Measurements from ENCODE around the gene BCAN.

Gene BCAN

DNA sequence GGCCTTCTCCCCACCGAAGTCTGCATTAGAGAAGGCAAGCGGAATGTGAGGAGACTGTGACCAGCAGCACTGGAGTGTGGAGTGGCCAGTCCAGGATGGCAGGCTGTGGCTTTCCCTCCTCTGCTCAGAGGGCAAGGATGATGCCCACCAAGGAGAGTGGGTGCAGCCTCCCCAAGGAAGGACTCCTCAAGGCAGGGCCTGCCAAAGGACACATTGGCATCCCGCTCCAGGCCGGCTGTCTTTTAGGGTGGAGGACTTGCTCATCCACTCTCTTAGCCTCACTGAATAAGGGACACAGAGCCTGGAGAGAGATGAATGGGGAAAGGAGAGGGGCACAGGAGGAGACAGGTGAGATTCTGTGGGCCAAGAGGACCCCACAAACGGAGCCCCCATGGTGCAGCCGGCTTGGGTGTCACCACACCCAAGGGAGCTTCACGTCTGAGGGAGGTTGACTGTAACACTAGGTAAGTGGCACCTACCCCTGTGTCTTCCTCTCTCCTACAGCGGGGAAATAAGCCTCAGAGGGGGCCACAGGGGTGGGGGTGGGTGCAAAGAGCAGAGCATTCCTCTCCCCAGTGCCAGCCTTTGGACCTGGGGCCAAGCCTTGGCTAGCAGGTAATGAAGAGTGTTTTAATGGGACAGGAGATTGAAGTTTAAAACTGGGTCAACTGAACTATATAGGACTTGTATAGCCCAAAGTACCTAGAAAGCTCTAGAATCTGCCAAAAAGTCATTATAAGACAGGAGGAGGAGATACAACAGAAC, 39.5 kb downstream of the BCAN start:
- no peak for DNase-seq

DNA sequence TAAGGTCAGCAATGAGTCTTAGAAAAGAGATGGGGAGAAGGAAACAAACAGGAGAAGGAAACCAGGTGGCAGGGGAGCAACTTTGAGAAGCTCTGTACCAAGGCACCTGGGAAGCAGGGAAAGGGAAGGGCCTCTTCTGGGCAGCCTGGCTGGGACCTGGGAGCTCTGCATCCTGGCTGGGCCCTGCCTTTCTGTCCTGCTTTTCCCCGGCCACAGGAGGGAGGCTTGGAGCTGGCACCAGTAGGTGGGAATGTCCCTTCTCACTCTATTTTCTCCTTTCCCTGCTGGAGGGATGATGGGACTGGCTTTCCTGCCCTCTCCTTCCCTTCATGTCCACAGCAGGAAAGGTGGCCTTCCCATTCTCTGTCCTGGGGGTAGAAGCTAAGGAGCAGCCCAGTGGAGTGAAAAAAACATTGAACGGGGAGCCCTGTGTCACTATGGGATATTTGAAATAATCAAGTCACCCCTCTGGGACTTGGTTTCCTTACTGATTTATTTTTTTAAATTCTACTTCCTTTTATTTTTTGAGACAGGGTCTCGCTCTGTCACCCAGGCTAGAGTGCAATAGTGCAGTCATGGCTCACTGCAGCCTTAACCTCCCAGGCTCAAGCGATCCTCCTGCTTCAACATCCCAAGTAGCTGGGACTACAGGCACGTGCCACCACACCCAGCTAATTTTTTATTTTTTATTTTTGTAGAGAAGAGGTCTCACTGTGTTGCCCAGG, 40.4 kb downstream of the BCAN start:
- no peak for DNase-seq

DNA sequence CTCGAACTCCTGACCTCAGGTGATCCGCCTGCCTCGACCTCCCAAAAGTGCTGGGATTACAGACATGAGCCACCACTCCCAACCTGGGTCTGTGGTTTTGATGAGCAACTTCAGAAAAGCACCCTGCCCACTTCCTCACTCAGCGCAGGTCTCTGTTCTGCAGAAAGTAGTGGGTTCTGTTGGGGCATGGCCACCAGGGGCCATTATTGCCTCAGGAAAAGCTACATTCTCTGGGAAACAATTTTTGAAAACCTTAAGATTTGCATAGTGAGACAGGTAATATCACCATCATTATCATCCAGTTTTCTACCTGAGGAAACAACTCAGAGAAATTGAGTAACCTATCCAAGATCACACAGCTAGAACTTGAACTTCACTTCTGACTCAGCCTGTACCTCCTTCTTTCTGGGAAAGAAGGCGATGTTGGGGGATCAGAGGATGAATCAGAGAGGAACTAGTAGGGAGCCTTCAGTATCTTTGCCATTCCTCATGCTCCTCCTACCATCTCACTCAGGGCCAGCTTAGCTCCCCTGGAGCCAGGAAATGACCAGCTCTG, 42.4 kb downstream of the BCAN start:
- DNase-seq = no peak

DNA sequence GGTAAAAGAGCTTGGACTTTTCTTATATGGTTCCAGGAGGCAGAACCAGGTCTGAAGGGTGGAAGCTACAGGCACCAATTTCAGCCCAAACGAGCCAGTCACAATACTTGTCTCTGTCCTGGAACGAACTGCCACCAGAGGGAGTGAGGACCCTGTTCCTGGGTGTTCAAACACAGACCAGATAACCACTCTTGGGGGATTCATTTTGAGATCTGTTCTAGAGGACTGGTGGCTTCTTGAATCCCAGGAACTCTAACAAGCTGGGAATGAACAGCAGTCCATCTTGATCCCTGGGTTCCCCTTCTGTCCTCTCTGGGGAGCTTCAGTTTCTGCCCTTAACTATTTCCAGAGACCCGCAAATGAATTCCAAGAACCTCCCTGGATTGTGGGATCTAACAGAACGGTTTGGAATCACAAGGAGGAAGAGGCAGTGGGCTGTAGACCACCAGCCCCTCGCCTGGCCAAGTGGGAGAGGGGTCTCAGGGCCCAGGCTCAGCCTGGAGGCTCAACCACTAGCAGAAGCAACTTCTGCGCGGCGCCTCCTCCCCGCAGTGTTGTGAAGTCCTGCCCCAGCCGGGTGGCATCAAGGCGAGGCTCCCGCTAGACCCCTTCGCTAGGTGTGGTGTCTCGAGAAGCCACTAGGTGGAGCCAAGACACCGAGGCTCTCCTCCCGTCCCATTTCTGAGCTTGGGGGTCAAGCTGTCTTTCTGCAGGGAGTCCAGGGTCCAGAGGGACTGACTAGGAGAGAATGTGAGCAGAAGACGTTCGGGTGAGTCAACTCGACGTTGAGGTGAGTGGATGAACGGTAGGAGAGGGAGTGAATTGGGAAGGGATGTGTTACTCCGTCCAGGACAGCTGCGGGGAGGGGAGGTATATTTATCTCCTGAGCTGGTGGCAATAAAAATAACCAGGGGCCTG, 47.4 kb downstream of the BCAN start:
- DNase-seq = peak; percentile 37

DNA sequence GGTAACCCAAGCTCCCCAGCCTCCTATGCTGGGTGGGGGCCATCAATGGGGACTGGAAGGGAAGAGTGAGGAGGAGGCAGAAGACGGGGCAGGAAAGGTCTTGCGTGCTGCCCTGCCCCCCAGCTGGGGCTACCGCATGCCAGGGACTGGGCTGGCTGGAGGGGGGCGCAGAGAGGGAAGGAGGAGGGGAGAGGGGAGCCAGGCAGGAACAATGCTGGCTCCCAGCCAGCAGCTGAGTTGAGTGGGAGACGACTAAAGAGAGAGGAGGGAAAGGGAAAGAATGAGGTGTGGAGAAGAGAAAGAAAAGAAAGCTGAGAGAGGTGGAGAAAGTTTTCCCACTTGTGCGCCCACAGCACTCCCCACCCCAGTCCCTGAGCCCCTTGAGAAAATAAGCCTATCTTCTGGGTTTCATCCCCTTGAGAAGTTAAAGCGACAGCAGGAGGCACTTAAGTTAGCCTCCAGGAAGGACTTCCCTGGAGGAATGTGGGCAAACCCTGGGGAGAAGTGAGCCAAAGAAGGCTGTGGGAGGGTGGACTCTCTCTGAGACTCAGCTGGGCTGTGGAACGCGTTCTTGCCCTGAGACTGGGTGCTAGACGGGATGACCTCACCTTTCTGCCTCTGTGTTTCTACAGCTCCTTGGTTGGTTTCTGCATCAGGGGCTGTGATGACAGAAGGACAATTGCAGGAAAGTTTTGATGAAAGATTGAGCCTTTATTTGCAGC, 48.2 kb downstream of the BCAN start:
- no peak for DNase-seq

DNA sequence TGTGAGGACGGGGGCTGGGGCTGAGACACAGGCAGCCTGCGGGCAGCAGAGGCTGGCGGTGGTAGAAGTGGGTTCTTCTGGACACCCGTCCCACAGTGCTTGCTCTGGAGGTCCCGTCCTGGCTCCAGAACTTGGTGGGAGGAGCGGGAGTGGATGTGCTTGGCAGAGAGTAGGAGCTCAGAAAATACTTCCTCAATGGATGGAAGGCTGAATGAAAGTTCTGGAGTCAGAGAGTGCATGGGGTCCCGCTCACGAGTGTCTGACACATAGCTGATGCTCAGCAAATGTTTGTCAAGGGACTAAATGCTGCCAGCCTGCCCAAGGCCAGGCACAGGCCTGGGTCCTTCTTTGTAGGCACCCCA, 48.7 kb downstream of the BCAN start:
- DNase-seq = no peak

DNA sequence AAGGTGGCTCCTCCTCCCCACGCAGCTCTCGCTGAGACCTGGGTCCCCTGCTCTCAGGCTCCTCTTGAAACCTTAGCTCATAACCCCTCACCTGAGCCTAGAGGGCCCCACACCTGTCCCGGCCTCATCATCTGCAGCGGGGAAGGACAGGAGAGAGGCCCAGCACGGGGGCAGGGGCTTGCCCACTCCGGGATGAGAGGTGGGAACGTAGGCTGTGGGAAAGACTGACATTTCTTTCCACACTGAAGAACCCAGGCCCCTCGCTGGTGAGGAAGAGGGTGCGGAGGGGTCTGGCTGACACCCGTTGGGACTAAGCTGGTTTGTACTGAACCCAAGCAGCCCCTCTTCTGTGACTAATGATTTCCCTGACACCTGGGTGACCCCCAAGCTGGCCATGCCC, 49.3 kb downstream of the BCAN start:
- no peak for DNase-seq

DNA sequence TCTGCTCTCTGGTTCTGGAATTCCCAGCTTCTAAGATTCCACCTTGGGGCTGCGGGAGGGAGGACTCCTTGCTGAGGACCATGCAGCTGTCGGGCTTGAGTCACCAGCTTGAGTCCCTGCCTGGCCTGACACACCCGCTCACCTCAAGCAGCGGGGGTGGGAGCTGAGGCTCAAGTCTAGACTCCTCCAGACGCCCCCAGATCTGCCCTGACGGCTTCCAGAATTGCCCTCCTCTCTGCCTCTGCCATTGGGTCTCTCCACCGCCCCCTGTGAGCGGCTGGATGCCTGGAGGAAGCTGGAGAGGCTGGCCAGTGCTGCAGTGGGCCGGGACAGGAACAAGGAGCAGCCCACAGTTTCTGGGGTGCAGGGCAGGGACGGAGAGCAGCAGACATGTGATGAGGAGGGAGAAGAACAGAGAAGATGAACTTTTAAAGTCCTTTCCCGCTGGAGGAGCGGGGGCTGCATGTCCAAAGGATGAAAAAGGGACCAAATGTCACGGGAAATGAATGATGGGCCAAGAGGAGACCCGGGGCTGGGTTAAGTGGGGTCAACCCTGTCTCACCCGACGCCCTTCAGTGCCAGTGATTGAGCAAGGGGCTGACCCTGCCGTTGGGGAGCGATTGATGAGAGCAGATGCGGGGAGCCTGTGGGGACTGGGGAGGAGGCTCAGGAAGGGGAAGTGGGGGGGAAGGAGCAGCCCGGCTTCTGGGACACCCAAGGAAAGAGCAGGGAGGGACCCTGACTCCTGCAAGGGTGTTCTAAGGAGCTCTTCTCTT, 49.9 kb downstream of the BCAN start:
- no peak for DNase-seq

DNA sequence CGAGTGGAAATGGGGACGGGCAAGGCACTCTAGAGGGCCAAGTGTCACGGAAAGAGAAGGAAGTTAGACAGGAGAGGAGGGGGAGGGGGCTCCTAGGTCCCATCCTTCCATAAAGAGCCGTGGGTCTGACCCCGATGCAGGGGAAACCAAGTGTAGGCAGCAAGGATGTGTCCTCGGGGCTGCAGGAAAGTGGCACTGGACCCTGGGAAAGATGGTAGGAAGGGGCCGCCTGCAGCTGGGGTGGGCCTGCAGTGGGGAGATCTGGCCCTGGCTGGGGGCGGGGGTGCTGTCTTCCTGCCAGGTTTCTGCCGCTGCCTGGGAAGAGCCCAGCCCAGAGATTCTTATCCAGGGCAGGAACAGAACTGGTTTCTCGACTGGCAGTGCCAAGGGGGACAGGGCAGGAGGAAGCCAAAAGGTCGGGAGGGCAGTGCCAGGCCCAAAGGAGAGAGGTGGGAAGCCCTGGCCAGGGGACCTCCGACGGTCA, 50.6 kb downstream of the BCAN start:
- no peak for DNase-seq

DNA sequence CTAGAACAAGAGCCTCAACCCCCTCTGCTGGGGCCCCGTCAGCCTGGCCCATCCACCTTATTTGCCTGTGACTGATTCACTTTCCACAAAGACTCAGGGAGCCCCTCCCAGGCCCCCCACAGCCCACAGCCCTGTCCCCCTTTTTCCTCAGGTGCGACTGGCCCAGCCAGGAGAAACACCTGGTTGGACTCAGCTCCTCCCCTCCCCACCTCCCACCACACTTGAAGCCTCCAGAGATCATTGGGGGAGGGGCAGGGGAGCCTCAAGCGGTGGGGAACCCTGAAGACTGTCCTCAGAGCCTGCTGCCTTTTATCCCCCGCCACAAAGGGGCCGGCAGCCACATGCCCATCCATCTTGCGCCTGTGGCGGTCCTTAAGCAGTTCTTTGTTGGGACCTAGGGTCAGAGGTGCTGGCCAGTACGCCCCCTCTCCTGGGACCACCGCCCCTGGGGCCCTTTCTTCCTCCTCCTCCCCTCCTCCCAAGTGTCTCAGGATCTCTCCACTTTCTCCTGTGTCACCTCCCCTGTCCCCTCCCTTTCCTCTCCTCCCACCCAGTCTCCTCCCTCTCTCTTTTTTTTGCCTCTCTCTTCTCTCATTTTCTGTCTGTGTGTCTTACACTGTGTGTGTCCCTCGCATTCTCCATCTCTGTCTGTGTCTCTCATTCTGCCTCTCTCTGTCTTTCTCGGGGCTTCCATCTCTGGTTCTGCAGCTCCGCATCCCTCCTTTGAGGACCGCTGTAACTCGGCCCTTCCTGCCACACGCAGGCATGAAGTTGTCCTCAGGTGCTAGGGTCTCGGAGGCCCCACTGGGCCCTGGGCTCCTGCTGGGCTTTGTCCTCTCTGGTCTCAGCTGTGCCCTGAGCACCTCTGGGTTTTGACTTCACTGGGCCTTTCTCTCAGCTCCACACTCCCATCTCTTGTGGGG, 51.3 kb downstream of the BCAN start:
- no peak for DNase-seq

DNA sequence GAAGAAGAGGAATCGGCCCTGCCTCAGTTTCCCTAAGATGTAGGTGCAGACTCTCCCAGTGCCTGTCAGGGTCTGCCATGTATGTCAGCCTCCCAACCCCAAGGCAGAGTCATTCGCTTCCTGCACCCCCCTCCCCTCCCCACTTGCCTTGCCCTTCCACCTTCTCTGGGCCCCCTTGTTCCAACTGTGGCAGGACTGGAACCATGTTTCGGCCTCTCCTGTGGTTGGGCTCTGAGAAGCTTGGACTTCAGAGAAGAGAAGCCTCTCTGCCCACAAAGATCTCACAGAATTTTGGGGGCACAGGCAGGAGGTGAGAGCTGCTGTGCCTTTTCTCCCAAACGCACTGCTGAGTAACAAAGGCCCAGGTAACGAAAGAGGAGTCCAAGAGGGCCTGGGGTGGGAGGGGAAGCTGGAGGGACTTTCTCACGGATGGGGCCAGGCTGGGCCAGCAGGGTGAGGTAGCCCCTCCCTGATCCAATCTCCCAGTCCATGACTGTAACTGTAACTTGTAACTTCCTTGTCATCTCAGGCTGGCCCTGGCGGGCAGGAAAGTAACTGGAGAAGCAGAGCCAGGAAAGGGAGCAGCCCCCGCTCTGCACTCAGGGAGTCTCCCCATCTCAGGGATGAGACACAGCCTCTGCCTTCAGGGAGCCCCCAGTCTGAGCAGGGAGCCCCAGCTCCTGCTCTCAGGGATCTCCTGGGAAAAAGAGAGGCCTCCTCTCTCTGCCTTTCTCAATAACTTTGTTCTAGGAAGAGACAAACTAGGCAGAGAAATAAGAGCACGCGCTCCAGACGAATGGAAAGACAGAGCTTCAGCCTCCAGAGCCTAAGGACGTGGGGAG, 52.2 kb downstream of the BCAN start:
- DNase-seq = no peak

DNA sequence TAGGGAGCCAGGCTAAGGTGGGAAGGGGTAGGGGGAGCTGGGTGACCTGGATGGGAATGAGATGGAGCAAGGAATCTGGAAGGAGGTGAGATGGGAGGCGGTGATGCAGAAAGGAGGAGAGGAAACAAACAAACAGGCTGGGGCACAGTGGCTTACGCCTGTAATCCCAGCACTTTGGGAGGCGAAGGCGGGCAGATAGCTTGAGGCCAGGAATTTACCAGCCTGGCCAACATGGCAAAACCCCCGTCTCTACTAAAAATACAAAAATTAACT, 52.7 kb downstream of the BCAN start:
- no peak for DNase-seq

DNA sequence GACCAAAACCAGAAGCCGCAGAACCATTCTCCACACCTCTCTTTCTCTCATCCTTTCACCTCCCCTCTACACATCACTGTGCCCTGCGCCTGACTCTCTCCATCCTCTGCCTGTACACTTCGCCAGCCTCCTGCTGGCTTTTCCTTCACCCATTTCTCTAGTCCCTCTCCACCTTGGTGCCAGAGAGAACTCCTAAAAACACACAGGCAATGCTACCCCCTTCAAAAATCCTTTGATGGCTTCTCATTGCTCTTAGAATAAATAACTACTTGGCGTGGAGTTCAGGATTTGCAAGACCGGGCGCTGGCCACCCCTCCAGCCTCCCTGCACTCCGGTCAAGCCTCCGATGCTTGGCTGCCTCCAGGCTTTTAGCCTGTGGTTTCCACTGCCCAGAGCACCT, 54.8 kb downstream of the BCAN start:
- no peak for DNase-seq

DNA sequence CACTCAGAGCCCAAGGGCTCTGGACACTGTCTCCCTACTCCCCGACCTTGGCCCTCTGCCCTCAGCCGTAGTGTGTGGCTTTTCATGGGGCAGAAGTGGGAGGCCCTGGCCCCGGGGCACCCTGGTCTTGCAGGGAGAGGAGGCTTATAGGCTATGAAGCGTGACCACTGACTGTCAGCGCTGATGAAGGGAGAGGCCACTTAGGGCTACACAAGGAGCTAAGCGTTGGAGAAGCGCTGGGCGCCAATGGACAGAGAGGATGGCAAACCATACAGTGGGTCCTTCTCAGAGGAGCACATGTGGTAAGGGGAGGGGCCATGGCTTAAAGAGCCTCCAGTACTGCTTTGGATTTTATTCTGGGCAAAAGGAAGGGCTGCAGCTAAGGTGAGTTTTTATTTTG, 55.6 kb downstream of the BCAN start:
- DNase-seq = no peak

DNA sequence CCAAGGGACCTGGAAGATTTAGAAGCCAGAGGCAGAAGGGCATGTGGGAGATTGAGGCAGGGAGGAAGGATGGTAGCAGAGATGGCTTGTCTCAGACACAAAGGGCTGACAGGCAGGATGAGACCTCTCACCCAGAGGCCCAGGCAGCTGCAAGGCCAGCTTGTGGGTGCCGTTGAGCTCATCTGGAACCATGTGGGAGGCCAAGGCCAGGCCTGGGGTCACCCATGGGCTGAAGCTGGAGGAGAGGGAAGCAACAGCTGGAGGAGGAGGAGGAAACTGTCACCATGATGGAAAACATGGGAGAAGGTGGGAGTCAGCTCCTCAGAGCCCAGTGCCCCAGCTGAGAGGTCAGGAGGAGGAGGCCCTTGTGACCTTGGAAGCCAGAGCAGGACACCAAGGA, 57.1 kb downstream of the BCAN start:
- no peak for DNase-seq

DNA sequence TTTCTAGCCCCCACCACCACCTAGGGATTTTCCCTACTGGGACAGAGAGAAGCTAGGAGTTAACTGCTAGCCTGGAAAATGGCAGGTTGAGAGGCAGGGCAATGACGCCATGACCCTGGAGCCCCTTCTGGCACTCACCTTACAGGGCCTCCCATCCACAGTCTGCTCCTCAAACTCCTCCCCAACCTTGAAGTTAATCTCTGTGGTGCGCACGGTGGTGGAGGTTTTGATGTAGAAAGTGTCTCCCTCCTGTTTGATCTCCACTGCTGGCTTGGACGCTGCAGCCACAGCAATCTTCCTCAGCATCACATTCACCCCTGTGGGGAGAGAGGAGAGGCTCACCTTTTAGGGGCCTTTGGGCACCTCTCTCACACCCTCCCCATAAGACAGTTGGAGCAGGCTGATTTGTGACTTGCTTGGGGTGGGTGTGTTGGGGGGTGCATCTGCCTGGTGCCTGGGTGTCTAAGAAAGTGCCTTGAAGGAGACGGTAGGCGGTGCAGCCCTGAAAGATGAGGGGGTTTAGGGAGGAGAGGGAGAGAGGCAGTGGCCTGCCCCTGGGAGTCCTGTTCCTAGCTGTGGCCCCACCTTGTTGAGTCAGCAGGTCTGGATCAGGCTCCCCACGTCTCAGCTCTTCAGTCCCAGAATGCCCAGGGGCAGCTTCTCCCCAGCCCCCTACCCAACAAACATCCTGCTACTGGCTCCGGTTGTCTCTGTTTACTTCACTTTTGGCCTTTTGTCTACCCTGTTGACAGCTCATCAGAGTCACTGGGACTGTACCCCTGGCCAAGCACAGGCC, 59.0 kb downstream of the BCAN start:
- no peak for DNase-seq

DNA sequence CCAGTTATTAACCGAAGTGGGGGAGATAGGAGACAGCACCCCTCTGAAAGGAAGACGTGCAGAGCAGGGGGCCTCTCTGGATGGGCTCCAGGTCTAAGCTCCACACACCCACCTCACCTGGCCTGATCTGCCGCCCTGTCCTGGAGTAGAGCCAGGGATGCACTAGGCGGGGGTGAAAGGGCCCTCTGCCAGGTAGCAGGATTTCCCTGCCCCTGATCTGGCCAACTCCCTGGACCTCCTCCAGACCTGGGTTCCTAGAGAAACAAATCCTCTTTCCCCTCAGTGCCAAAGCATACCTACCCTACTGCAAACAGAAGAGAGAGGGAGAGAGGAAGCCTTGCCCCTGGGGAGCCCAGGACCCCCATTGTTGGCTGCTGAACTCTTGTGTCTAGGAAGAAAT, 61.4 kb downstream of the BCAN start:
- DNase-seq = no peak

DNA sequence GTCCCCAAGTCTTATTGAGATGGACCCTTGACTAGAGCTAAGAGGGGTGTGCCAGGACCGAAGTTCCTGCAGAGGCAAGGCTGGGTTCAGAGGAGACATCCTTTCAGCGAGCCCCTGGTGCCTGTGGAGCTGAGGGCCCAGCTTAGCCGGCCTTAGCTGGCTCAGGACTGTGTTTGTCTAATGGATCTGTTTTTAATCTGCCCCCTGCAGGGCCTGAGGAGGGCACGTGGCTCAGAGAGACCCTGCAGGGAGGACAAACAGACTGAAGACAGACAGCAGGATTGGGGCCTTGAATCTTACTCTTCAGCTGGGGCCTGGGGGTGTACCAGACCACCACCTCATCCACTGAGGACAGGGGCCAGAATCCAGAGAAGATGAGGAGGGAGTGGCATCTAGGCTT, 61.8 kb downstream of the BCAN start:
- DNase-seq = no peak

DNA sequence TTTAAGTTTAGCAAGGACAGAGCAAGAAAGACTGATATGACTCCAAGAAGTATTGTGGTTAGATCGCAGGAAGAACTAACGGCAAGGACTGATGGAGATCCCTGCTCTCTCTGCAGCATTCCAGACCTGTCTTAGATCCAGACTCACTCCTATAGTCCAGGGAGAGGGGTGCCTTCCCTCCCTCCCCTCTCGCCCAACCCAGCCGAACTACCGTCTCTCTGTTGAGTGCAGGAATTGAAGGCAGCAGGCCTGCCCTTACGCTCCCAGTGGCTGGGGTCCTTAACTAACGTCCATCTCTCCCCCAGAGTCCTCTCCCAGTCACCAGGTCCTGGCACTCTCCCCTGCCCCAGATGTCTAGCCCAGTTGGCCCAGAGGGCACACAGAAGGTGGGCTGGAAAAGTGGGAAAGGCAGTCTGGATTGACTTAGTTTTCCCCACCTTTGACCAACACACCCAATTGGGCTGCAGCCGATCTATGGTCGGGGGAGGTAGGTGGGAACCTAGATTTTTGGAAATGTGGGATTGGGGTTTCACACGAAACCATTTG, 62.3 kb downstream of the BCAN start:
- DNase-seq = no peak
